ENCODE measurements around the gene SURF6. TPM values are rescaled to one million over a fixed set of nuclear protein-coding genes. Genes with fewer than 3 reads are reported as not detected.

SURF6 gene
- 8.1 and 11.0 TPM in 2 replicates for total RNA-seq (ENCODE audit: low replicate concordance)

DNA sequence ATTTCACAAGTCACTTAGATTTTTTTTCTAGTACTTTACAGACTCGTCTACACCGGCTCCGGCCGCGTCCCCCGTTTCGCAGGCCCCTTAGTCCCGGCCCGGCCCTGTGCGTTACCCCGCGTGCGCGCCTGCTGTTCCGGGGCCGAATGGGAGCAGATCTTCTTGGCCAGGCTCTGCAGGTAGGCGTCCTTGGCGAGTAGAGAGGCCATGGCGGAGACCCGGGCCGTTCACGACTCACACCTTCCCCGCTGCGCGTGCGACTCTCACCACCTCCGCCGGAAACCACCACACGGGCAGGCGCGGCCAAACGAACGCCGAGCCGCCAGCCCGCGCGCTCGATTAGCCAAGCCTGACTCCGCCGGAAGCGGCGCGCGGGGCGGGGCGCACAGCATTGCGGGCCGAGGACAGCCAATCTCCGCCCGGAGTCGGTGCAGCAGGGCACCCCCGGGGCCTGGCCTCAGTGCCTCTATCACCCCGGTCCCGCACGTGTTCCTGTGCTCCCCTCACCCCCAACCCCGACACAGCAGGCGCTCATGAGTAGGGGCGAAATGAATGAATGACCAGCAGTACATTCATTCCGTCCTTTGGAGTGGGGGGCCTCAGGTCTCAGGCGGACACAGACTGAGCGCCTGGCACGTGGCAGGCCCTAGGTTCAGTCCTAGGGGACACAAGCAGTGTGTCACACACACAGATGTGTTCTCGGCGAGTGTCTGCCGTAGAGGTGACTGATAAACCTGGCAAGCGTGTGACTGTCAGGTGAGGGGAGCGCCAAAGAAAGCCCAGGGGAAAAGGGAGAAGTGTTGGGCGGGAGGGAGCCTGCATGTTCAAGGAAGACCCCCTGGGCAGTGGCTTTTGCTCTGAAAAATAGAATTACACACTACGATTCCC is at the start of gene SURF6:
TSS of gene SURF6 (minus strand) at position 265 of the 888 bp plus-strand sequence. CDS start at position 209, 56 bp downstream.

DNA sequence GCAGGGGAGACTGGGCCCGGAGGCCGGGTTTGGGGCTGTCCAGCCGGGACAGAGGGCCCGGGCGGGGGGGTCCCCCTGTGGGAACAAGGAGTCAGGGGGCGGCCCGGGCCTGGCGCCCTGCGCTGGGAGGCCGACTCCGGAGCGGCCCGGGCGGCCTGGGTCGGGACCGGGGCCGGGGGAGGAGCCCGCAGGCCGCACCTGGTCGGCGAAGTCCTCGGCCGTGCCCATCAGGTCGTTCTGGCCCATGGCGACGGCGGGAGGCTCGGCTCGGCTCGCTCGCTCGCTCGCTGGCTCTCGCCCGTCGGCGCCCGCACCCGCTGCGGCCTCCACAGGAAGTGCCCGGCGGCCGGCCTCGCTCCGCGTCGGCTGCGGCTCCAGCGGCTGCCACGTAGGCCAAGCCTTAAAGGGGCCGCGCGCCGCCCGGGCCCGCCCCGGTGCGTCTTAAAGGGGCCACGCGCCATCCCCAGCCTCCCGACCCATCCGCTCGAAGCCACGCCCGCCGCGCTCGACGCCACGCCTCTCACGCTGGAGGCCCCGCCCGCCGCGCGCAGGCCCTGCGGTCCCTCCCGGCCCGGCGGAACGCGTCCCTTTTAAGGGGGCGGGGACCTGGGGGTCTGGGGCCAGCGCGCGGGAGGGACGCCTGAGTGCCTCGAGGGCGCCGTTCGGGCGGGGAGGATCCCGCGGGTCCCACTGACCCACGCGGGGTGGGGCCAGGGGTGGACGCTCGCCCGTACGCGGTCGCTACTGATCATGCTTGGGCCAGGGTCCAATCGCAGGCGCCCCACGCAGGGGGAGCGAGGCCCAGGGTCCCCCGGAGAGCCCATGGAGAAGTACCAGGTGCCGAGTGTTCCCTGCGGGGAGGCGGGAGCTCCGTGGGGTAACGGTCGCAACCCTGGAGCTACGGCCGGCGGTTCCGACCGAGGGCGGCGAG is 40.0 kb upstream of the SURF6 start, which contains the start of the genes STKLD1 and SURF4:
TSS of gene STKLD1 (plus strand) at position 643 of the 931 bp plus-strand sequence. CDS start at position 751, 108 bp downstream.
TSS of gene SURF4 (minus strand) at position 337 of the 931 bp plus-strand sequence. CDS start at position 246, 91 bp downstream.

DNA sequence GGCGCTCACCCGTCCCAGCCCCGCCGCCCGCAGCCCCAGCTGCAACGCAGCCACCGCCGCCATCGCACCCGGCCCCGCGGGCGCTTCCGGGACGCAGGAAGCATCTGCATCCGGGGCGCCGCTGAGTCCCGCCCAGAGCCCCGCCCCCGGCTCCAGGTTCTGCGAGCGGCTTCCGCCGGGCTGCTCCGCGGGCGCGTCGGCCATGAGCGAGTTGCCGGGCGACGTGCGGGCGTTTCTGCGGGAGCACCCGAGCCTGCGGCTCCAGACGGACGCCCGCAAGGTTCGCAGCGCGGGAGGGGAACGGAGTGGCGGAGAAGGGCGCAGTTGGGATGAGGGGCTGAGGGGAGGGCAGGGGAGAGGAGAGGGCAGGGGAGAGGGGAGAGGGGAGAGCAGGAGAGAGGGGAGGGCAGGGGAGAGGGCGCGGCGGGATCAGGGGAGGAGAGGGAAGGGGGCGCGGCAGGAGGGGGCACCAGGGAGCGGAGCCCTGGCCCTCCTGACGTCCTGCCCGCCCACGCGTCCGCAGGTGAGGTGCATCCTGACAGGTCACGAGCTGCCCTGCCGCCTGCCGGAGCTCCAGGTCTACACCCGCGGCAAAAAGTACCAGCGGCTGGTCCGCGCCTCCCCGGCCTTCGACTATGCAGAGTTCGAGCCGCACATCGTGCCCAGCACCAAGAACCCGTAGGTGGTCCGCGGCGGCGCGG is 20.6 kb upstream of the SURF6 start, which contains the start of the genes SURF1 and SURF2:
TSS of gene SURF1 (minus strand) at position 97 of the 701 bp plus-strand sequence. CDS start at position 63, 34 bp downstream.
TSS of gene SURF2 (plus strand) at position 160 of the 701 bp plus-strand sequence. CDS start at position 203, 43 bp downstream.

DNA sequence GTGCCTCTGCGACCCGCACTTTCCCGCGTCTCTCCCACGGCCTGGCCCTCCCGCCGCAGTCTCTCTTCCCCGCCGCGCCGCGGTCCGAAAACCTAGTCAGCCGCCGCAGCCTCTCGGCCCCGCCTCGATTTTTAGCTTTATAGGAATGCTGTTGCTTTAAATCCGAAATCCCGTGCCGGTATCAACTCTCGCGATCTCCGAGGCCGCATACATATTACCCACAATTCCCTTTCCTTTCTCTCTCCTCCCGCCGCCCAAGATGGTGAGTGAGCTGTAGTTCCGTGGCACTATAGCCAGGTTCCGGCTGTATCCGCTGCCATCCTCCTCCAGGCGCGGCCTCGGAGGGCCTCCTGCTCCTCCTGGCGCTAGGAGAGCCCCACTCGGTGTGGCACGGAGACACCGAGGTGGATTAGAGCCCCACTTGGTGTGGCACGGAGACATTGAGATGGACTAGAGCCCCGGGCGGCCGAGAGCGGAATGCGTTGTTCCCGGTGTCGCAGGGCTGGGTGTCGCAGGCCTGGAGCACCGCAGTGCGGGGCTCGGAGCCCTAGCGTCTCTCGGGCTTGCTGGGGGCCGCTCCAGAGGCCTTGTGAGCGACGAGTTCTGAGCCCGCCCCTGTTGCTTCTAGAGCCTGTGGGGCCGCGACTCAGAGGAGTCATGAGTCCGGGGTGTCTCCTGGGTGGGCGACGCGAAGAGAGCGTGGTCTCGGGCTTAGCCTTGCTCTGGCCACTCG is 12.2 kb upstream of the SURF6 start, which contains the start of the genes MED22 and RPL7A:
TSS of gene MED22 (minus strand) at position 147 of the 733 bp plus-strand sequence. CDS start 1,469 bp downstream, outside the sequence.
TSS of gene RPL7A (plus strand) at position 234 of the 733 bp plus-strand sequence. CDS start at position 260, 26 bp downstream.

Other genes starting within 250 kb of the SURF6 start
- 18.6 and 22.1 TPM in 2 replicates for gene RALGDS, start 214.9 kb downstream of the SURF6 start, total RNA-seq (ENCODE audit: low replicate concordance)
- gene GBGT1, start 172.3 kb downstream of the SURF6 start, total RNA-seq (ENCODE audit: low replicate concordance): 3.5 and 7.7 TPM in 2 replicates
- gene OBP2B, start 126.9 kb downstream of the SURF6 start, total RNA-seq (ENCODE audit: low replicate concordance): not detected in 2 replicates
- not detected in 2 replicates for gene ABO, start 61.0 kb downstream of the SURF6 start, total RNA-seq (ENCODE audit: low replicate concordance)
- gene MED22, start 11.9 kb upstream of the SURF6 start, total RNA-seq (ENCODE audit: low replicate concordance): 13.8 and 63.1 TPM in 2 replicates
- 3,249 and 3,613 TPM in 2 replicates for gene RPL7A, start 12.0 kb upstream of the SURF6 start, total RNA-seq (ENCODE audit: low replicate concordance)
- gene SURF1, start 20.3 kb upstream of the SURF6 start, total RNA-seq (ENCODE audit: low replicate concordance): 20.6 and 38.1 TPM in 2 replicates
- 12.9 and 15.6 TPM in 2 replicates for gene SURF2, start 20.4 kb upstream of the SURF6 start, total RNA-seq (ENCODE audit: low replicate concordance)
- 512 and 569 TPM in 2 replicates for gene SURF4, start 39.9 kb upstream of the SURF6 start, total RNA-seq (ENCODE audit: low replicate concordance)
- 0.35 and 0.75 TPM in 2 replicates for gene STKLD1, start 40.2 kb upstream of the SURF6 start, total RNA-seq (ENCODE audit: low replicate concordance)
- 17.4 and 27.3 TPM in 2 replicates for gene REXO4, start 81.8 kb upstream of the SURF6 start, total RNA-seq (ENCODE audit: low replicate concordance)
- 1.8 and 3.5 TPM in 2 replicates for gene ADAMTS13, start 86.2 kb upstream of the SURF6 start, total RNA-seq (ENCODE audit: low replicate concordance)
- 8.0 and 9.6 TPM in 2 replicates for gene CACFD1, start 123.8 kb upstream of the SURF6 start, total RNA-seq (ENCODE audit: low replicate concordance)
- gene SLC2A6, start 142.9 kb upstream of the SURF6 start, total RNA-seq (ENCODE audit: low replicate concordance): 1.9 and 17.8 TPM in 2 replicates
- gene MYMK, start 188.8 kb upstream of the SURF6 start, total RNA-seq (ENCODE audit: low replicate concordance): not detected in 2 replicates
- gene ADAMTSL2, start 198.5 kb upstream of the SURF6 start, total RNA-seq (ENCODE audit: low replicate concordance): under 0.01 and 0.12 TPM in 2 replicates

Measured in smooth muscle cell of the coronary artery (primary cell).